Fibroblast of villous mesenchyme (primary cell): Measurements from ENCODE around the gene RAPGEF5. TPM values are rescaled to one million over a fixed set of nuclear protein-coding genes. Genes with fewer than 3 reads are reported as not detected.

ENCODE experiments used
- DNase-seq: peaks from one replicate; pipeline ENCODE4 v3.0.0-alpha.2; 2010; ENCODE audit warnings: low read depth
- H3K4me3 ChIP-seq: 2 replicates; pipeline ENCODE4 v1.5.1; 2011; ENCODE audit warnings: low read depth, mild to moderate bottlenecking, low read length
- CTCF ChIP-seq: IDR thresholded peaks from 2 replicates; pipeline ENCODE4 v1.5.1; 2012; ENCODE audit warnings: low read depth, mild to moderate bottlenecking, low read length; ENCODE audit not compliant: insufficient read depth
- total RNA-seq: library from RNA; depleted of rRNA; stranded (reverse); fragments of >200 nt; gene quantifications from 2 replicates; pipeline ENCODE4 v1.2.3, GENCODE V29; 2012

RAPGEF5 gene
- total RNA-seq, 1 donor, result 0.86 TPM

DNA sequence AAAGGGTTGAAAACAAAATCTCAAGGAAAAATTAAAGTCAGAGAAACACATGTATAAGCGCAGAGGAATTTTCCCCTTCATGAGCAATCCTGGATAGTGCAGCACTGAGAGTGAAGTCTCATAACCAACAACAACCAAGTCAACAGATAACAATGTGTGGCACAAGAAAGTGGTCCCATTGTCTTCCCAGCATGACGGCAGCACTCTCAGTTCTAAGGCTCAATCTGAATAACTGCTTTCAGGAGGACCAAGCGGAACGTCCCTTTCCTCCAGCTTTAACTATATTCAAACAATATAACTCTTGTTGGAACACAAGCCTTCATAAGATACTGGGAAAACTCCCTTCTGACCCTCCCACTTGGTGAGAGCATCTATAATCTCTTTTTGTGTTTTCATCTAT lies 137.9 kb downstream of the RAPGEF5 start:
- no peak for DNase-seq
- H3K4me3 ChIP-seq, result no peak overlapping the region
- no peak for TF ChIP-seq CTCF

GRCh38 chr7:22216832-22217475 lies 140.0 kb downstream of the RAPGEF5 start:
- no peak for TF ChIP-seq CTCF
- DNase-seq, result no peak
- no peak overlapping the region for H3K4me3 ChIP-seq

GRCh38 chr7:22216309-22216708 lies 140.6 kb downstream of the RAPGEF5 start:
- DNase-seq, result no peak
- no peak for TF ChIP-seq CTCF
- H3K4me3 ChIP-seq, result no peak overlapping the region

DNA sequence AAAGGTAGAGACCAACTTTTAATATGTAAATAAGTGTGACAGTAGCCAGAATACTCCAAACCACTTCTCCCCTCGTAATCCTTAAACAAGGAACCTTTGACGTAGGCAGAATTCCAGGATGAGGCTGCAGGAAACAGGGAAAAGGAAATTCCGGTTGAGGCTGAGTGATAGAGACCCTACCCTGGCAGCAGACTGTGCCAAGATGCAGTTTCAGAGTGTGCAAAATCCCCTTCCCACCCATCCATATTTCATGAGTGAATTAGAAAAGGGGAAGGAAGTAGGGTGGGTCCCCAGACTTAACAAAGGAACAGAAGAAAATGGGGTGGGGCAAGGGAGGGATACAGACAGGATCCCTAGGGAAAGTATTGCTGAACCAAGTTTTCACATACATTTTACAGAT lies 143.0 kb downstream of the RAPGEF5 start:
- no peak for DNase-seq
- no peak for TF ChIP-seq CTCF
- H3K4me3 ChIP-seq, result no peak overlapping the region

GRCh38 chr7:22213081-22213480 lies 143.9 kb downstream of the RAPGEF5 start:
- no peak overlapping the region for H3K4me3 ChIP-seq
- TF ChIP-seq CTCF, result no peak
- no peak for DNase-seq

DNA sequence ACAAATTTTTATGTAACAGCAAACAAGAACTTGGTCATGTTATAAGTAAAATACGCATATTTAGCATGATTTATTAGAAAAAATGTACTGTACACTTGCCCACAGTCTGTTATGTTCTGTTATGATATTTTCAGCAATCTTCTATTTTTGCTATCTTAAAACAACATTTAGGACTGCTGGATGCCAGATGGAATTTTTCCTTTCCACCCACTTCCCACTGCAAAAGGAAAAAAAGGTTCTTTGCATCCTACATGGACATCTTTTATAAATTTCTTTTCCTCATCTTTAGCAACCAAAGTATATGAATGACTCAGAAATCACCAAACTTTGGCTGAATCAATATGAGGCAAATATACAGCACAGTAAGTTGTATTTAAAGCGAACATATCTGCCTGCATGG lies 146.0 kb downstream of the RAPGEF5 start:
- no peak for TF ChIP-seq CTCF
- no peak overlapping the region for H3K4me3 ChIP-seq
- DNase-seq, result no peak

GRCh38 chr7:22210355-22210754 lies 146.6 kb downstream of the RAPGEF5 start:
- TF ChIP-seq CTCF, result no peak
- no peak overlapping the region for H3K4me3 ChIP-seq
- DNase-seq, result no peak
